ENCODE results near the gene TRMT2A.

- TF ChIP-seq CTCF (IDR thresholded peaks at IDR 0.05; ENCODE audit: low read length) (no peak), EZH2 (IDR thresholded peaks at IDR 0.05; ENCODE audit: borderline replicate concordance, low read length) (no peak)
Measured at GRCh38 chr22:20066617-20067383, 50.2 kb downstream of the TRMT2A start.

All from OCI-LY1 (cell line).